Coronary artery (tissue), 2 donors: ENCODE data around the gene SERP1.

Source experiments
- DNase-seq: peaks from one replicate; pipeline ENCODE4 v3.0.0-alpha.2; 2017; ENCODE audit warnings: low spot score
- H3K27ac ChIP-seq, 2 donors: fragments of 200-600 bp; sonication (generic); one replicate each; pipeline ENCODE4 v1.5.1; 2016 to 2019
- H3K4me3 ChIP-seq: fragments of 200-600 bp; sonication (generic); 2 replicates; pipeline ENCODE4 v1.5.1; 2016; ENCODE audit warnings: mild to moderate bottlenecking, moderate library complexity
- TF ChIP-seq, protein P1 (sequence below): fragments of 200-600 bp; sonication (generic); IDR thresholded peaks from one replicate; pipeline ENCODE4 v1.5.1; 2019; ENCODE audit warnings: antibody characterized with exemption

The SERP1 gene

DNA sequence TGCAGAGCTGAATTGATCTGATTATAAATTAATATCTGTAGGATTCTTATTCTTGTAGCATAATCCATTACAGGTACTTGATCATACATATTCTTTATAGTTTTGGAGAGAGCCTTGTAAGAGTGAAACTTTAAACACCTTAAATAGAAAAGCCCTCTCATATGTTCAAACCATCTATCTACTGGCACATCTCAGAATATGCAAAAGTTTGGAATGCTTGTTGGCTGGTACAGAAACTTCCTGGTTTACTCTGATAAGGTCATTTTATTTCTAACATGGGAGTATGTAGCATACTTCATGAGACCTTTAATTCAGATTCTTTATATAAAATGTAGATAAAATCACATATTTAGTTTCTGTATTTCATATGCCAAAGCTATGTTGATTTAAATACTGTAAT lies 34.9 kb upstream of the SERP1 start:
- H3K4me3 ChIP-seq: no peak overlapping the region
- TF ChIP-seq, protein P1, sequence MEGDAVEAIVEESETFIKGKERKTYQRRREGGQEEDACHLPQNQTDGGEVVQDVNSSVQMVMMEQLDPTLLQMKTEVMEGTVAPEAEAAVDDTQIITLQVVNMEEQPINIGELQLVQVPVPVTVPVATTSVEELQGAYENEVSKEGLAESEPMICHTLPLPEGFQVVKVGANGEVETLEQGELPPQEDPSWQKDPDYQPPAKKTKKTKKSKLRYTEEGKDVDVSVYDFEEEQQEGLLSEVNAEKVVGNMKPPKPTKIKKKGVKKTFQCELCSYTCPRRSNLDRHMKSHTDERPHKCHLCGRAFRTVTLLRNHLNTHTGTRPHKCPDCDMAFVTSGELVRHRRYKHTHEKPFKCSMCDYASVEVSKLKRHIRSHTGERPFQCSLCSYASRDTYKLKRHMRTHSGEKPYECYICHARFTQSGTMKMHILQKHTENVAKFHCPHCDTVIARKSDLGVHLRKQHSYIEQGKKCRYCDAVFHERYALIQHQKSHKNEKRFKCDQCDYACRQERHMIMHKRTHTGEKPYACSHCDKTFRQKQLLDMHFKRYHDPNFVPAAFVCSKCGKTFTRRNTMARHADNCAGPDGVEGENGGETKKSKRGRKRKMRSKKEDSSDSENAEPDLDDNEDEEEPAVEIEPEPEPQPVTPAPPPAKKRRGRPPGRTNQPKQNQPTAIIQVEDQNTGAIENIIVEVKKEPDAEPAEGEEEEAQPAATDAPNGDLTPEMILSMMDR: no peak
- DNase-seq: no peak
- H3K27ac ChIP-seq: no peak overlapping the region

DNA sequence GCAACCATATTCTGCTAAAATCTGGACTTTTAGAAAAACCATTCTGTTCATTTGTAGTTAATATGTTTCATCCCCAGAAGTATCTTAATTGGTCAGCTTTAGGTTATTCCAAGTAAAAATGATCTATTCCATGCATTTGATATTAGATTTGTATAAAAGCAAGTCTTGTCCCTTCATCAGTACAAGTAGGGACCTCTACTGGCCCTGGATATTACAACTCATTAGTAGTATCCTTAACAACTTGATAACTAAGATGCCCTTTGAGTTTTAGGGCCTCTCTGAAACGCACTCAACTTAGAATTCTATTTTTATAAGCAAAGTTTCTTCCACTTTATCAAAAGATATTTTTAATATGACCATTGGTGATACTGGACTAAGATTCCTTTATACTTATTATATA lies 31.6 kb upstream of the SERP1 start:
- Histone ChIP-seq H3K27ac (no peak overlapping the region), H3K4me3 (no peak overlapping the region)
- TF ChIP-seq, protein P1: no peak
- no peak for DNase-seq

DNA sequence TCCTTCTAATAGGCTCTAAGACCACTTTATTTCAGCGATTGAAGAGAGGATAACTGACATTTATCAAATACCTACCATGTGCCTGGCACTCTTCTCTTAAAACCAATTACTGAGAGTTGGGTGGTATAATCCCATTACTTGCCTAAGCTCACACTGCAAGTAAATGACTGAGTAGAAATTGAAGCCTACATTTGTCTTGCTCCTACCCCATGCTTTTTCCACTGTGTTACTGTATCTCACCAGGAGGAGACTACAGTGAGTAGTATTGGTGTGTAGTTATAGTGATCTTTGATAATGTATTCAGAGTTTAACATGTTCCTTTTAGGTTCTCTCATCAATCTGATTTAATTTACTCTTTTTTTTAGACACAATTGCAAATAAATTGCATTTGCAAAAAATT lies 21.0 kb upstream of the SERP1 start:
- no peak for DNase-seq
- H3K27ac ChIP-seq: no peak overlapping the region
- TF ChIP-seq, protein P1: no peak
- no peak overlapping the region for H3K4me3 ChIP-seq

DNA sequence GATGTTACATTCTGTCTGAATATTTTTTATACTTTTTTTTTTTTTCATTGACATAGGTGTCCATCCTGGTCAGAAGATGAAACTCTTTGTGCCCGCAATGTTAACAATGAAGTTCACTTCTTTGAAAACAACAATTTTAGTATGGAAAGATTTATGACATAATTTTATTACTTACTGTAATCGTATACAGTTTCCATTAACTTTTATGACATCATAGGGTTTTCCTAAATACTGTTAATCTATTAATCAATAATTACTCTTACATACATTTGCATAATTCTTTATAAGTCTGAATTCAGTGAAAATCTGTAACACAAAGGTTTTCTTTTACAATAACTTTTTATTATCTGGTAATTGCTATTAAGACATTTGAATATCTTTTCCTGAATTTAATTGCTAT lies 17.9 kb upstream of the SERP1 start:
- DNase-seq: no peak
- TF ChIP-seq, protein P1: no peak
- Histone ChIP-seq H3K4me3 (no peak overlapping the region), H3K27ac (no peak overlapping the region)

DNA sequence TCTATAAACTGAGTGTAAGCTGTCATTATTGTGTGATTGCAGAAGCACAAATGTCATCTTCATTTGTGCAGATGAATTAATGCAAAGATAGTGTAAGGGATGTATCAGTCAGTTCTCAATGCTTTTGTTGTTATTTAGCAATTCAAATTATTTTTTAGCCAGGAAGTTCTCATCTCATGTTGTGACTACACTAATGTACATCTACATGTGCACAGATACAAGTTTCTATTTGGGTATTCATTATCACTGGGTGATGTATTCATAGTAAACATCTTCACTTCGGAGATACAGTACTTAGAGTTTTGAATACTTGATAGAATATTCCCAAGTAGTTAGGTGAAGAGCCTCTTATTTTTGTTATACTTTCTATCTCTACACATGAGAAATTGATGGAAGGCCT lies 11.4 kb upstream of the SERP1 start:
- Histone ChIP-seq H3K27ac (no peak overlapping the region), H3K4me3 (no peak overlapping the region)
- TF ChIP-seq, protein P1: no peak
- DNase-seq: no peak

DNA sequence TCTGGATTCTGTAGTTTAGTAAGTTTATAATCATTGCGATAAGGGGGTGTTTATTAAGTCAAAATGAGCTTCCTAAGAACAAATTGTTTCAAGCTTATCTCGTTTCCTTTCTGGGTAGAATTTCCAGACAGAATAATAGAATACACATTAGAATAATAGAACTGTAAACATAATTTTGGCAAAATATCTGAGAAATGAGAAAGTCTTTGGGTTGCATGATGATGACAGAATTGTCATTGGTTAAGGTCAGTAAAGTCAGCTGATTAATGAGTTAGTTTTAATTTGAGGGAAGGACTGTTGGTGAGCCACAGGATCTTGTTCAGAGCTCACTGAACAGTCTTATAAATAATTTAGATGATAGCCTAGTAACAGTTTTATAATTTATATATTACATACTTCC lies 10.5 kb upstream of the SERP1 start:
- DNase-seq: no peak
- H3K27ac ChIP-seq: no peak overlapping the region
- TF ChIP-seq, protein P1: no peak
- H3K4me3 ChIP-seq: no peak overlapping the region

DNA sequence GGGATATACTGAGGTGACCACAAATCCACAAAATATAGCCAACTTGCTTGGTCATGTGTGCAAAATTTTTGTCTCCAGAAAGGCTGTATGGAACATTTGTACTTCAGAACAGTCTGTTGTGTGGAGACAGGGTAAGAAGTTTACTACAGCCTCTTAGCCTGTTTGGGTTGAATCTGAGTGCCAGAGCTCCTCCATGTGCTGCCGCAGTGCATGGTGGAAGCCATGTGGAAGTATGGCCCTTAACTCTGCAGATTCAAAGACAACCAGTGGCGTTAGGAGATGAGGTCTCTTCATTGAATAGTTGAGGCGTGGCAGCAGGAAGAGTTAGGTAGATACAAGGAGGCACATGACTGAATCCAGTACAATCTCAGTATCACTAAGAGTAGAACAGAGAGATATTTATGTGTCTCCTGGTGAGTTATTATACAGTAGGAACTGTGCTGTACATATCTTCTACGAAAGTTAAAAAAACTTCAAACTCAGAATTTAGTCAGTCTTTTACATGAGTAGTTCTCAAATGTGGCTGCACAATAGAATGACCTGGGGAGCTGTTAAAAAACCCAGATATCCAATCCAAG lies 9.7 kb upstream of the SERP1 start:
- TF ChIP-seq, protein P1: no peak
- H3K27ac ChIP-seq: no peak overlapping the region
- H3K4me3 ChIP-seq: no peak overlapping the region
- DNase-seq: no peak
